Measurements from ENCODE around the gene MSH5. TPM values are rescaled to one million over a fixed set of nuclear protein-coding genes. Genes with fewer than 3 reads are reported as not detected.

Gene MSH5
- total and polyA plus RNA-seq, 2 of the 13 experiments (the other 11 are each of a cell fraction or from before 2014, with no cell fraction given), result 10.2 to 38.7 TPM

DNA sequence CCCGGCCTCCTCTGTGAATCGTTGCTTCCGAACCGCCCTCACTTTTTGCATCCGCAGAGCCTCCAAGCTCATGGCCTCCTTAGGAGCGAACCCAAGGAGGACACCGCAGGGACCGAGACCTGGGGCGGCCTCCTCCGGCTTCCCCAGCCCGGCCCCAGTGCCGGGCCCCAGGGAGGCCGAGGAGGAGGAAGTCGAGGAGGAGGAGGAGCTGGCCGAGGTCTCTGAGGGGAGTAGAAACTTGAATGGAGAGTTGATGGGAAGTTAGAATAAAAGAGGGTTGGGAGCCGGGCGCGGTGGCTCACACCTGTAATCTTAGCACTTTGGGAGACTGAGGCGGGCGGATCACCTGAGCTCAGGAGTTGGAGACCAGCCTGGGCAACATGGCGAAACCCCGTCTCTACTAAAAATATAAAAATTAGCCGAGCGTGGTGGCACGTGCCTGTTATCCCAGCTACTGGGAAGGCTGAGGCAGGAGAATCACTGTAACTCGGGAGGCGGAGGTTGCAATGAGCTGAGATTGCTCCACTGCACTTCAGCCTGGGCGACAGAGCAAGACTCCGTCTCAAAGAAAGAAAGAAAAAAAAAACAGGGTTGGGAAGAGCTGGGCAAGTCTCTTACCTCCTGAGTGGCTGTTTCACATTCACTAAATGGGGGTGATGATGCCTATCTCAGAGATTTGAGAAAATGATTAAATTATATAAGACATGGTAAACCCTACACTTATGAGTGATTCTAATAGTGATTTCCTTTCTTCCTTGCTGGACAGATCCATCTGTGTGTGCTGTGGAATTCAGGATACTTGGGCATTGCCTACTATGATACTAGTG, 805 bp downstream of the MSH5 start:
- H3K79me2 ChIP-seq (ENCODE audit: insufficient read depth, low read length), result peaks cover 14% of the 10 kb centered on the region
- peak overlapping the region; percentile 1 to 63 (median 44); a peak in 5 of 6 replicates for H3K4me3 ChIP-seq (replicated peaks in 1 of 3; ENCODE audit: insufficient read depth in 1 of 3, low read depth in 2 of 3, low read length in 3 of 3)
- intact Hi-C loops (cut with micrococcal nuclease; ENCODE audit: unreplicated experiment) (no loop called here), in situ Hi-C loops (cut with HindIII; ENCODE audit: extremely low pct_ligation_motif_present, low pct_unique_long_range_greater_than_20kb) (no loop called here)
- peaks cover 0 to 6% of the 10 kb centered on the region in 2 experiments; a peak in 3 of 5 replicates for H3K36me3 ChIP-seq (replicated peaks in 1 of 2; ENCODE audit: control insufficient read depth in 1 of 2, insufficient read depth in 2 of 2, low read length in 2 of 2)
- no TSS peak for BruUV-seq (replicated peaks)
- H3K4me2 ChIP-seq (ENCODE audit: low read depth, low read length), result peak overlapping the region; percentile 73
- H3K9ac ChIP-seq (ENCODE audit: insufficient read depth, low read depth, low read length), result peak overlapping the region; percentile 82
- 94% methylated on average over 29 of the region's 29 CpGs for WGBS (ENCODE audit: low lambda C conversion rate)
- CTCF ChIA-PET (ENCODE audit: low intra/inter-chr PET ratio, low total read pairs), result no interaction called here
- H3K9me3 ChIP-seq (ENCODE audit: low read length), result no peaks in the 10 kb centered on the region
- no peaks in the 10 kb centered on the region for H4K20me1 ChIP-seq (ENCODE audit: insufficient read depth, low read length)
- no peak overlapping the region for H2AFZ ChIP-seq (ENCODE audit: low read length)
- H3K4me1 ChIP-seq (ENCODE audit: insufficient read depth, low read length), result peaks cover 56% of the 10 kb centered on the region
- H3K27ac ChIP-seq (ENCODE audit: extremely low read length, insufficient read depth, low read length), result peak overlapping the region; percentile 99
- H3K27me3 ChIP-seq (ENCODE audit: control insufficient read depth in 1 of 2, insufficient read depth in 2 of 2, low read length in 2 of 2), result no peaks in the 10 kb centered on the region; a peak in 1 of 5 replicates
- DNase-seq (ENCODE audit: low spot score) (no peak), ATAC-seq (no peak), FAIRE-seq (no peak)
- POLR2A ChIA-PET, result interaction anchor here (0.8 to 8.3 kb wide), 6 partner anchors 11 to 90 kb away, joined by 3 to 172 read pairs (median 99); partner anchors contain the start of genes DDAH2, HSPA1B and LSM2
- peak; percentile 20 for TF ChIP-seq AGO2 (optimal IDR thresholded peaks at IDR 0.05; ENCODE audit: low read depth, low read length)
- TF ChIP-seq CBFB (CRISPR knock-in tag; IDR thresholded peaks at IDR 0.05), result no peak
- TF ChIP-seq PHF20 (CRISPR knock-in tag; IDR thresholded peaks at IDR 0.05), result 0 out of 2 replicates have a peak, but pooled peaks have one; percentile 18
- no peak for TF ChIP-seq SUZ12 (IDR thresholded peaks at IDR 0.05; ENCODE audit: low read depth, low read length)
- 0 out of 2 replicates have a peak, but pooled peaks have one; percentile 18 for TF ChIP-seq ZNF850 (CRISPR knock-in tag; conservative IDR thresholded peaks at IDR 0.05)
- TF ChIP-seq, protein P1, sequence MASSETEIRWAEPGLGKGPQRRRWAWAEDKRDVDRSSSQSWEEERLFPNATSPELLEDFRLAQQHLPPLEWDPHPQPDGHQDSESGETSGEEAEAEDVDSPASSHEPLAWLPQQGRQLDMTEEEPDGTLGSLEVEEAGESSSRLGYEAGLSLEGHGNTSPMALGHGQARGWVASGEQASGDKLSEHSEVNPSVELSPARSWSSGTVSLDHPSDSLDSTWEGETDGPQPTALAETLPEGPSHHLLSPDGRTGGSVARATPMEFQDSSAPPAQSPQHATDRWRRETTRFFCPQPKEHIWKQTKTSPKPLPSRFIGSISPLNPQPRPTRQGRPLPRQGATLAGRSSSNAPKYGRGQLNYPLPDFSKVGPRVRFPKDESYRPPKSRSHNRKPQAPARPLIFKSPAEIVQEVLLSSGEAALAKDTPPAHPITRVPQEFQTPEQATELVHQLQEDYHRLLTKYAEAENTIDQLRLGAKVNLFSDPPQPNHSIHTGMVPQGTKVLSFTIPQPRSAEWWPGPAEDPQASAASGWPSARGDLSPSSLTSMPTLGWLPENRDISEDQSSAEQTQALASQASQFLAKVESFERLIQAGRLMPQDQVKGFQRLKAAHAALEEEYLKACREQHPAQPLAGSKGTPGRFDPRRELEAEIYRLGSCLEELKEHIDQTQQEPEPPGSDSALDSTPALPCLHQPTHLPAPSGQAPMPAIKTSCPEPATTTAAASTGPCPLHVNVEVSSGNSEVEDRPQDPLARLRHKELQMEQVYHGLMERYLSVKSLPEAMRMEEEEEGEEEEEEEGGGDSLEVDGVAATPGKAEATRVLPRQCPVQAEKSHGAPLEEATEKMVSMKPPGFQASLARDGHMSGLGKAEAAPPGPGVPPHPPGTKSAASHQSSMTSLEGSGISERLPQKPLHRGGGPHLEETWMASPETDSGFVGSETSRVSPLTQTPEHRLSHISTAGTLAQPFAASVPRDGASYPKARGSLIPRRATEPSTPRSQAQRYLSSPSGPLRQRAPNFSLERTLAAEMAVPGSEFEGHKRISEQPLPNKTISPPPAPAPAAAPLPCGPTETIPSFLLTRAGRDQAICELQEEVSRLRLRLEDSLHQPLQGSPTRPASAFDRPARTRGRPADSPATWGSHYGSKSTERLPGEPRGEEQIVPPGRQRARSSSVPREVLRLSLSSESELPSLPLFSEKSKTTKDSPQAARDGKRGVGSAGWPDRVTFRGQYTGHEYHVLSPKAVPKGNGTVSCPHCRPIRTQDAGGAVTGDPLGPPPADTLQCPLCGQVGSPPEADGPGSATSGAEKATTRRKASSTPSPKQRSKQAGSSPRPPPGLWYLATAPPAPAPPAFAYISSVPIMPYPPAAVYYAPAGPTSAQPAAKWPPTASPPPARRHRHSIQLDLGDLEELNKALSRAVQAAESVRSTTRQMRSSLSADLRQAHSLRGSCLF (CRISPR knock-in tag; IDR thresholded peaks at IDR 0.05; ENCODE audit: borderline replicate concordance), result no peak
- peak; percentile 13; the same call in 1 of the 2 replicates for TF ChIP-seq HOXA7 (CRISPR knock-in tag; IDR thresholded peaks at IDR 0.05)
- TF ChIP-seq ZNF251 (CRISPR knock-in tag; IDR thresholded peaks at IDR 0.05), result no peak
- TF ChIP-seq, protein P2, sequence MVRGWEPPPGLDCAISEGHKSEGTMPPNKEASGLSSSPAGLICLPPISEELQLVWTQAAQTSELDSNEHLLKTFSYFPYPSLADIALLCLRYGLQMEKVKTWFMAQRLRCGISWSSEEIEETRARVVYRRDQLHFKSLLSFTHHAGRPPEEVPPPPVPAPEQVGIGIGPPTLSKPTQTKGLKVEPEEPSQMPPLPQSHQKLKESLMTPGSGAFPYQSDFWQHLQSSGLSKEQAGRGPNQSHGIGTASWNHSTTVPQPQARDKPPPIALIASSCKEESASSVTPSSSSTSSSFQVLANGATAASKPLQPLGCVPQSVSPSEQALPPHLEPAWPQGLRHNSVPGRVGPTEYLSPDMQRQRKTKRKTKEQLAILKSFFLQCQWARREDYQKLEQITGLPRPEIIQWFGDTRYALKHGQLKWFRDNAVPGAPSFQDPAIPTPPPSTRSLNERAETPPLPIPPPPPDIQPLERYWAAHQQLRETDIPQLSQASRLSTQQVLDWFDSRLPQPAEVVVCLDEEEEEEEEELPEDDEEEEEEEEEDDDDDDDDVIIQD (CRISPR knock-in tag; IDR thresholded peaks at IDR 0.05; ENCODE audit: low read depth), result no peak
- TF ChIP-seq, protein P3, sequence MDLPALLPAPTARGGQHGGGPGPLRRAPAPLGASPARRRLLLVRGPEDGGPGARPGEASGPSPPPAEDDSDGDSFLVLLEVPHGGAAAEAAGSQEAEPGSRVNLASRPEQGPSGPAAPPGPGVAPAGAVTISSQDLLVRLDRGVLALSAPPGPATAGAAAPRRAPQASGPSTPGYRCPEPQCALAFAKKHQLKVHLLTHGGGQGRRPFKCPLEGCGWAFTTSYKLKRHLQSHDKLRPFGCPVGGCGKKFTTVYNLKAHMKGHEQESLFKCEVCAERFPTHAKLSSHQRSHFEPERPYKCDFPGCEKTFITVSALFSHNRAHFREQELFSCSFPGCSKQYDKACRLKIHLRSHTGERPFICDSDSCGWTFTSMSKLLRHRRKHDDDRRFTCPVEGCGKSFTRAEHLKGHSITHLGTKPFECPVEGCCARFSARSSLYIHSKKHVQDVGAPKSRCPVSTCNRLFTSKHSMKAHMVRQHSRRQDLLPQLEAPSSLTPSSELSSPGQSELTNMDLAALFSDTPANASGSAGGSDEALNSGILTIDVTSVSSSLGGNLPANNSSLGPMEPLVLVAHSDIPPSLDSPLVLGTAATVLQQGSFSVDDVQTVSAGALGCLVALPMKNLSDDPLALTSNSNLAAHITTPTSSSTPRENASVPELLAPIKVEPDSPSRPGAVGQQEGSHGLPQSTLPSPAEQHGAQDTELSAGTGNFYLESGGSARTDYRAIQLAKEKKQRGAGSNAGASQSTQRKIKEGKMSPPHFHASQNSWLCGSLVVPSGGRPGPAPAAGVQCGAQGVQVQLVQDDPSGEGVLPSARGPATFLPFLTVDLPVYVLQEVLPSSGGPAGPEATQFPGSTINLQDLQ (CRISPR knock-in tag; IDR thresholded peaks at IDR 0.05), result peak; percentile 28; the same call in 1 of the 2 replicates
- no peak for TF ChIP-seq ZFX (CRISPR knock-in tag; IDR thresholded peaks at IDR 0.05; ENCODE audit: low read depth)
- TF ChIP-seq, protein P4, sequence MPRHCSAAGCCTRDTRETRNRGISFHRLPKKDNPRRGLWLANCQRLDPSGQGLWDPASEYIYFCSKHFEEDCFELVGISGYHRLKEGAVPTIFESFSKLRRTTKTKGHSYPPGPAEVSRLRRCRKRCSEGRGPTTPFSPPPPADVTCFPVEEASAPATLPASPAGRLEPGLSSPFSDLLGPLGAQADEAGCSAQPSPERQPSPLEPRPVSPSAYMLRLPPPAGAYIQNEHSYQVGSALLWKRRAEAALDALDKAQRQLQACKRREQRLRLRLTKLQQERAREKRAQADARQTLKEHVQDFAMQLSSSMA (CRISPR knock-in tag; IDR thresholded peaks at IDR 0.05), result no peak
- TF ChIP-seq ZNF768 (CRISPR knock-in tag; IDR thresholded peaks at IDR 0.05), result 0 out of 2 replicates have a peak, but pooled peaks have one; percentile 2

Measured in HepG2 (cell line).